C4-2B (cell line): ENCODE results near the gene PEAR1.
"Not testable (repeated sequence)": the region's sequence is repeated elsewhere in the genome, so short reads cannot be mapped to it uniquely, and the experiment has no call there.

ENCODE experiments used
- H3K27ac ChIP-seq: fragments of 450-650 bp; 2 replicates; pipeline ENCODE4 v1.5.1; 2017
- CTCF ChIP-seq: fragments of 450-650 bp; conservative IDR thresholded peaks from 2 replicates; pipeline ENCODE4 v1.5.1; 2017; ENCODE audit warnings: mild to moderate bottlenecking
- ZFX ChIP-seq: fragments of 450-650 bp; IDR thresholded peaks from 2 replicates; pipeline ENCODE4 v1.6.1; 2017

Gene PEAR1

DNA sequence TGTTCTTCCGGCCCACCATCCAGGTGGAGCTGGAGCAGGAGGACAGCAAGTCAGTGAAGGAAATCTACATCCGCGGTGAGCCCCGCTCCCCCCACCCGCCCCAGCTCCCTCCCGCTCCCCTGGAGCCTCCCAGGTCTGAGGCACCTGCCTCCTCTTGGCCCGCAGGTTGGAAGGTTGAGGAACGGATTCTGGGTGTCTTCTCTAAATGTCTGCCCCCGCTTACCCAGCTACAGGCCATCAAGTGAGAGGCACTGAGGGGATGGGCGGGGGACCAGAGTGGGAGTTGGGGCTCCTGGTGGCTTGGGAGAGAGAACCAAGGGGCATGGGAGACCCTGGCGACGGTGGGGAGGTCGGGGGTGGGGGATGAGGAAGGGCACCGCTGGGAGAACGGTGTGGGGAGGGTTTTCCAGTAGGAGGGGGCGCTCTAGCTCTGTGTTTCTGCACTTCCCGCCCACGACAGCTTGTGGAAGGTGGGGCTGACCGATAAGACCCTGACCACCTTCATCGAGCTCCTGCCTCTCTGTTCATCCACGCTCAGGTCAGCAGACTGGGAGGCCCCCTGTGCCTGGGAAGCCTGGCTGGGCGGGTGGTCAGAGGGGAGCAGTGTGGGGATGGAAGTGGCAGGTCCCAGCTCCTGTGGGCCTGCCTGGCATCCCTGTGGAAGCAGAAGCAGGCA lies 31.1 kb downstream of the PEAR1 start:
- TF ChIP-seq ZFX (no peak), CTCF (no peak)
- no peak overlapping the region for H3K27ac ChIP-seq

DNA sequence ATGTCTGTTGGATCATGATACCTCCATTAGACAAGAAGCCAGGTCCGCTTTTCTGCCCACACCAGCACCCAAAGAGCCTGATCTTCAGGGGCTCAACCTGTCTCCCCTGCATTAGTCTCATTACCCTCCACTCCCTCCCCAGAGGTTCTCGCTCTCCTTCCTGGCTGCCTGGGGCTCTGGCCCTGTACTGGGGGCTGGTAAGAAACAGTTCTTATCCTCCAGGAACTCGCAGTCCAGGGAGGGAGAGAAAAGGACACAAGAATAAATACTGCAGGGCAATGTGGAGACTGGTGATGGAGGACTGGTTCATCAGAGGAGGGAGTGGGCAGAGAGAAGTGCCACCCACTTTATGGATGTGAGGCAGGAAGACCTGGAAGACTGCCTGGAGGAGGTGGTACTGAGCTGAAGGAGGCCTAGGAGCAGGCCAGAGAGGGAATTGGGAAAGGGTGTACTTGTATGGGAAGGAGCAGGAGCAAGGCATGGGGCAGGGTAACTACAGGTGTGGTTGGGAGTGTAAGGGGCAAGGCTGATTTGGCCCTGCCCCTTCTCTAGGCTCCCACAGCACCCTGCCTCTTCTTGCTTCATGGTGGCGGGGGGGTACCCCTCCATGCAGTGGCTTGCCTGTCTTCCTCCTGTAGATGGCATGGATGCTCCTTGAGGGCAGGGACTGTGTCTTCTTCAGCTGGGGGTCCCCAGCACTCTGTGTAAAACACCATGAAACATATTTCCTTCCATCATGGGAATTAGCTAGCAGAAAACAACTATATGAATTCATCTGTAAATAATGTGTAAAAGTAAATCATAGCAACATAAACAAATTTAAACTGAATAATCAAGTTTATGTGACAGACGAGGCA lies 31.9 kb downstream of the PEAR1 start:
- H3K27ac ChIP-seq = no peak overlapping the region
- no peak for TF ChIP-seq CTCF

DNA sequence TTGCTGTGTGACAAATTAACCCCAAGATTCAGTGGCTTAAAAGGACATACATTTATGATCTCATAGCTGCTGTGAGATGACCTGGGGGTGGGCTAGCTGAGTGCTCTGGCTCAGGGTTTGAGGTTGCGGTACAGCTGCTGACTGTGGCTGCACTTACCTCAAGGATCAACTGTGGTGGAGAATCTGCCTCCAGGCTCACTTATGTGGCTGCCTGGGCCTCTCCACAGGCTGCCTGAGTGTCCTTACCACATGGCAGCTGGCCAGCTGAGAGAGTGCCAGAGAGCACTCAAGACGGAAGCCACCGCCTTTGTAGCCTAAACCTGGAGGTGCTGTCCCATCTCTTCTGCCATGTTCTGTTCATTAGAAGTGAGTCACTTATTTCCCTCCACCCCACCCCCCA lies 32.7 kb downstream of the PEAR1 start:
- no peak for TF ChIP-seq CTCF
- no peak for TF ChIP-seq ZFX
- H3K27ac ChIP-seq = no peak overlapping the region

GRCh38 chr1:156926695-156927094 lies 33.2 kb downstream of the PEAR1 start:
- H3K27ac ChIP-seq = not testable (repeated sequence)

DNA sequence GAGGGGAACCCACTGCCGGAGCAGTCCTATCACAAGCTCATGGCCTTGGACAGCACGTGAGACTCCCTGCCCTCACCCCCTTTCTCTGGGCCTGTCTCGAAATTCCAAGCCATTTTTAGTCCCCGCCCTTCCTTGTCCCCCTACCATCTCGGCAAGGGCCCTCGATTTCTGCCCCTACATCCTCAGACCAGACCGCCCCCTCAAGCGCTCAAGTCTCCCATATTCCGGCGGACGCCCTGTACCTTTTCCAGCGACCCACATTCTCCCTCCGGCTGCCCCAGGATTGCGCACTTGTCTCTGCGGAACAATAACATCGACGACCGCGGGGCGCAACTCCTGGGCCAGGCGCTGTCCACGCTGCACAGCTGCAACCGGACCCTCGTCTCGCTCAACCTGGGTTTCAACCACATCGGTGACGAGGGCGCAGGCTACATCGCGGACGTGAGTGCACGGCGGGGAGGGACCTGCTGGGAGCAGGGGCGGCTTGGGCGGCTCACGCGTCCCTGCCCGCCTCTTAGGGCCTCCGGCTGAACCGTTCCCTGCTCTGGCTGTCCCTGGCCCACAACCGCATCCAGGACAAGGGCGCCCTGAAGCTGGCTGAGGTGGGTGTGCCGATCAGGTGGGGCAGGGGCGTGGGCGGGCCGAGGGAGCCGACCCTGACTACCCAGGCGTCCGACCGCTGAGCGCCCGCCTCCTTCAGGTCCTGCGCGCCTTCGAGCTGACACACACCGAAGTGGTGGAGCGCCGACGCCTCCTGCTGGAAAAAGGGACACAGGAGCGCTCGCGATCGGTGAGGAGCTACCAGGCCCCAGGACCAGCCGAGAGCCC lies 33.9 kb downstream of the PEAR1 start:
- TF ChIP-seq ZFX = no peak
- TF ChIP-seq CTCF = peak; percentile 85
- H3K27ac ChIP-seq = no peak overlapping the region

GRCh38 chr1:156928043-156928602 lies 34.6 kb downstream of the PEAR1 start:
- no peak; the same call in 1 of the 2 replicates for TF ChIP-seq CTCF
- no peak for TF ChIP-seq ZFX
- no peak overlapping the region for H3K27ac ChIP-seq

- H3K27ac ChIP-seq = no peak overlapping the region
These were observed 36.2 kb downstream of the PEAR1 start for GRCh38 chr1:156929596-156930238.

More at GRCh38 chr1:156929596-156930238, 36.2 kb downstream of the PEAR1 start:
- no peak for TF ChIP-seq CTCF
- TF ChIP-seq ZFX = no peak
